ENCODE results near the gene GABPA. TPM values are rescaled to one million over a fixed set of nuclear protein-coding genes. Genes with fewer than 3 reads are reported as not detected.

GABPA gene
- total and polyA plus RNA-seq, 7 experiments from 2014 or later, result 21.7 to 31.9 (median 25.1) TPM

DNA sequence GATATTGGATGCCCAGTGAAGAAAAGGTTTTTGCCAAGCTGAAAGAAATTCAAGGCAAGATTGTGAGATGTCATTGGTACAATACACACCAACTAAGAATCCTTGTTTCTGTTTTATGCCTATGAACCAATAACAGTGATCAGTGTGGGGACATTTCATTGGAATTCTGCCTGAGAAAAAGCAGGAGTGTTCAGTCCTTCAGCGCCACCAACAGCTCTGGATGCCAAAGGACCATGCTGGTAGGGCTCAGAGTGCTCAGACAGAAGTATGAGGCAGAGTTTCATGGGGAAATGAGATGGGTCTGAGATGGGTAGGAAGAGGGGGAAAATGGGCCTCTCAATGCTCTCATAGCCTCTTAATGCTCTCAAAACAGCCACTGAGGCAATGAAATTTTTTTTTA, 56.5 kb downstream of the GABPA start:
- Mint-ChIP-seq H3K27ac (no peak overlapping the region), H3K27me3 (peaks cover 14 to 25% (median 19%) of the 10 kb centered on the region in 5 donors), H3K9me3 (no peaks in the 10 kb centered on the region), H3K36me3 (no peaks in the 10 kb centered on the region), H3K4me1 (peaks cover 6 to 15% (median 12%) of the 10 kb centered on the region in 7 donors), H3K4me3 (peak overlapping the region in 3 of 10 donors; percentile 67 to 86 (median 83))
- no peak for DNase-seq
- ChIA-PET CTCF (interaction anchor here (0.9 to 2.2 kb wide), 4 partner anchors 8 to 183 kb away, joined by 3 to 5 read pairs (median 3); no protein-coding TSS in a partner anchor), POLR2A (interaction anchor here (0.6 kb wide), 1 partner anchor 233 kb away, joined by 6 read pairs; no protein-coding TSS in a partner anchor)
- intact Hi-C loops (cut with micrococcal nuclease), result no loop called here
- no peak for ATAC-seq
- Histone ChIP-seq H3K4me1 (ENCODE audit: control insufficient read depth in 2 of 2, insufficient read depth in 2 of 2, low read length in 2 of 2) (peaks cover 0 to 6% of the 10 kb centered on the region in 2 donors), H3K4me3 (ENCODE audit: low read length) (no peak overlapping the region), H3K9me3 (ENCODE audit: control insufficient read depth in 2 of 3, low read length in 3 of 3) (no peaks in the 10 kb centered on the region), H3K27me3 (ENCODE audit: control insufficient read depth in 2 of 2, insufficient read depth in 2 of 2, low read length in 2 of 2) (no peaks in the 10 kb centered on the region), H3K36me3 (ENCODE audit: control insufficient read depth in 2 of 3, insufficient read depth in 3 of 3, low read length in 3 of 3) (no peaks in the 10 kb centered on the region), H3K27ac (ENCODE audit: low read depth, low read length) (no peak overlapping the region)

DNA sequence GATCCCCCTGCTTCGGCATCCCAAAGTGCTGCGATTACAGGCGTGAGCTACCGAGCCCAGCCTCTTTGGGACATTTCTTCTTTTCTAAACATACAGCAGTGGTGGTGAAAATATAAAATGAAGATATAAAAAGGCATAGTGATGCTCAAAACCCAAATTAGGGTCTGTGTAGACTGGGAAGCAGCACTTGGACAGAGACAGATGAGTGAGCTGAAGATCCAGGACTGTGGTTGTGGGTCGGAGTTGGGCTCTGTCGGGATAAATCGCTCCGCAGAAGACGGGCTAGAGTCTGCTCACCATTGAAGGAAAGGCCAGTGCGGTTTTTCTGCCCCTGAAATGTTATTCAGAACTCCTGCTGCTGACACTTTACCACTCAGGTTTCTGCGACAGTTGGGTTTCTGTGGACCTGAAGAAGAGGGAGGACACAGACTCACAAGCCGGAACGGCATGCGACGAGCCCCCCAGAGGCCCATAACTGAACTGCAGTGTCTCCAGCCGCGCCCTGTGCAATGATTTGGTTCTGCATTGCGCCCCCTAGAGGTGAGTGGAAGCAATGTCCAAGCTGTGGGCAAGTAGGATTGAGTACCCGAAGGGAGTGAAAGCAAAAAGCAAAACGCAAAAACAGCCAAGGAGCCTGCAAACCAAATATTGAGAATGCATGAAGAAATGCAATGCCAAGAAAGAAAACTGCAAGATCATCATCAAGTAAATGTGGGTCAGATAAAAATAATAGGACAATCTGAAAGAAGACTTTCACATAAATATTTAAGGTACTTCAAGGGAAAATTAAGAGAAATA, 66.6 kb downstream of the GABPA start:
- intact Hi-C loops (cut with micrococcal nuclease), result loop anchor here (1.0 to 5.0 kb wide), 5 partner anchors 11 to 193 kb away; partner anchors contain the start of genes ATP5PF (in 1 of the 2) and GABPA (in 1 of the 2)
- no peak overlapping the region for H3K4me3 ChIP-seq (ENCODE audit: low read length)
- peak overlapping the region in 8 of 10 donors; percentile 7 to 78 (median 60) for H3K4me3 Mint-ChIP-seq
- POLR2A ChIA-PET, result no interaction called here
- peak; percentile 100 for ATAC-seq
- H3K27me3 ChIP-seq (ENCODE audit: control insufficient read depth in 2 of 2, insufficient read depth in 2 of 2, low read length in 2 of 2), result no peaks in the 10 kb centered on the region
- no peak overlapping the region for H3K27ac ChIP-seq (ENCODE audit: low read depth, low read length)
- peaks cover 0 to 2% (median 0%) of the 10 kb centered on the region in 11 donors for H3K9me3 Mint-ChIP-seq
- no peaks in the 10 kb centered on the region for H3K9me3 ChIP-seq (ENCODE audit: control insufficient read depth in 2 of 3, low read length in 3 of 3)
- H3K36me3 ChIP-seq (ENCODE audit: control insufficient read depth in 2 of 3, insufficient read depth in 3 of 3, low read length in 3 of 3), result no peaks in the 10 kb centered on the region
- CTCF ChIA-PET, result interaction anchor here (0.6 to 1.5 kb wide), 5 partner anchors 10 to 1008 kb away, joined by 3 to 4 read pairs (median 3); no protein-coding TSS in a partner anchor
- no peaks in the 10 kb centered on the region for H3K36me3 Mint-ChIP-seq
- peaks cover 5 to 31% (median 19%) of the 10 kb centered on the region in 5 donors for H3K27me3 Mint-ChIP-seq
- no peaks in the 10 kb centered on the region for H3K4me1 ChIP-seq (ENCODE audit: control insufficient read depth in 2 of 2, insufficient read depth in 2 of 2, low read length in 2 of 2)
- DNase-seq, result peak; percentile 66 to 89 (median 84)
- peaks cover 2 to 10% (median 7%) of the 10 kb centered on the region in 7 donors for H3K4me1 Mint-ChIP-seq
- peak overlapping the region in 3 of 9 donors; percentile 7 to 15 (median 10) for H3K27ac Mint-ChIP-seq

GRCh38 chr21:25806060-25806459, 71.3 kb downstream of the GABPA start:
- Histone ChIP-seq H3K4me1 (ENCODE audit: control insufficient read depth in 2 of 2, insufficient read depth in 2 of 2, low read length in 2 of 2) (no peaks in the 10 kb centered on the region), H3K27ac (ENCODE audit: low read depth, low read length) (no peak overlapping the region), H3K27me3 (ENCODE audit: control insufficient read depth in 2 of 2, insufficient read depth in 2 of 2, low read length in 2 of 2) (no peaks in the 10 kb centered on the region), H3K36me3 (ENCODE audit: control insufficient read depth in 2 of 3, insufficient read depth in 3 of 3, low read length in 3 of 3) (no peaks in the 10 kb centered on the region), H3K9me3 (ENCODE audit: control insufficient read depth in 2 of 3, low read length in 3 of 3) (no peaks in the 10 kb centered on the region), H3K4me3 (ENCODE audit: low read length) (no peak overlapping the region)
- ATAC-seq (no peak), DNase-seq (no peak)
- H3K4me1 Mint-ChIP-seq, result peaks cover 2 to 10% (median 7%) of the 10 kb centered on the region in 7 donors
- peaks cover 8 to 21% (median 19%) of the 10 kb centered on the region in 5 donors for H3K27me3 Mint-ChIP-seq
- no peak overlapping the region for H3K4me3 Mint-ChIP-seq
- no peaks in the 10 kb centered on the region for H3K36me3 Mint-ChIP-seq
- CTCF ChIA-PET, result no interaction called here
- POLR2A ChIA-PET, result interaction anchor here (0.6 kb wide), 1 partner anchor 274 kb away, joined by 4 read pairs; no protein-coding TSS in a partner anchor
- peaks cover 0 to 4% (median 0%) of the 10 kb centered on the region in 11 donors for H3K9me3 Mint-ChIP-seq
- H3K27ac Mint-ChIP-seq, result no peak overlapping the region
- intact Hi-C loops (cut with micrococcal nuclease), result no loop called here

DNA sequence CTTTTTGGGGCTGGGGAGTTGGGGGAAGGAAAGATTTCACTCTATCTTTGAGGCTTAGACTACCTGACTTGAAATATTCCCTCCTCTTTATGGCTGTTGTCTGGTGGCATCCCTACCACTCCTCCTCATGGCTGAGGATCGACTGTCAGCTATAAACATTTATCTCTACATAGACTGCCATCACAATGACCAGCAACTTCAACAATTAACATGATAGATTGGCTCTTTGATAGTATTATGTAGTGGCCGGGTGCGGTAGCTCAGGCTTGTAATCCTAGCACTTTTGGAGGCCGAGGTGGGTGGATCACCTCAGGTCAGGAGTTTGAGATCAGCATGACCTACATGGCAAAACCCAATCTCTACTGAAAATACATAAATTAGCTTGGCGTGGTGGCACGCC, 72.4 kb downstream of the GABPA start:
- Histone ChIP-seq H3K36me3 (ENCODE audit: control insufficient read depth in 2 of 3, insufficient read depth in 3 of 3, low read length in 3 of 3) (no peaks in the 10 kb centered on the region), H3K4me3 (ENCODE audit: low read length) (no peak overlapping the region), H3K27ac (ENCODE audit: low read depth, low read length) (no peak overlapping the region), H3K4me1 (ENCODE audit: control insufficient read depth in 2 of 2, insufficient read depth in 2 of 2, low read length in 2 of 2) (no peaks in the 10 kb centered on the region), H3K9me3 (ENCODE audit: control insufficient read depth in 2 of 3, low read length in 3 of 3) (no peaks in the 10 kb centered on the region), H3K27me3 (ENCODE audit: control insufficient read depth in 2 of 2, insufficient read depth in 2 of 2, low read length in 2 of 2) (no peaks in the 10 kb centered on the region)
- POLR2A ChIA-PET, result no interaction called here
- H3K4me1 Mint-ChIP-seq, result no peaks in the 10 kb centered on the region
- H3K27ac Mint-ChIP-seq, result no peak overlapping the region
- no peak overlapping the region for H3K4me3 Mint-ChIP-seq
- ATAC-seq (no peak), DNase-seq (no peak)
- H3K9me3 Mint-ChIP-seq, result peaks cover 0 to 4% (median 0%) of the 10 kb centered on the region in 11 donors
- peaks cover 8 to 19% (median 14%) of the 10 kb centered on the region in 5 donors for H3K27me3 Mint-ChIP-seq
- CTCF ChIA-PET, result no interaction called here
- intact Hi-C loops (cut with micrococcal nuclease), result no loop called here
- H3K36me3 Mint-ChIP-seq, result no peaks in the 10 kb centered on the region

- Histone ChIP-seq H3K36me3 (ENCODE audit: control insufficient read depth in 2 of 3, insufficient read depth in 3 of 3, low read length in 3 of 3) (no peaks in the 10 kb centered on the region), H3K4me3 (ENCODE audit: low read length) (no peak overlapping the region), H3K9me3 (ENCODE audit: control insufficient read depth in 2 of 3, low read length in 3 of 3) (no peaks in the 10 kb centered on the region), H3K4me1 (ENCODE audit: control insufficient read depth in 2 of 2, insufficient read depth in 2 of 2, low read length in 2 of 2) (no peaks in the 10 kb centered on the region), H3K27me3 (ENCODE audit: control insufficient read depth in 2 of 2, insufficient read depth in 2 of 2, low read length in 2 of 2) (no peaks in the 10 kb centered on the region), H3K27ac (ENCODE audit: low read depth, low read length) (no peak overlapping the region)
- H3K27me3 Mint-ChIP-seq, result peaks cover 4 to 13% (median 9%) of the 10 kb centered on the region in 5 donors
- DNase-seq (no peak), ATAC-seq (no peak)
- H3K4me1 Mint-ChIP-seq, result no peaks in the 10 kb centered on the region
- H3K27ac Mint-ChIP-seq, result no peak overlapping the region
- POLR2A ChIA-PET, result no interaction called here
- intact Hi-C loops (cut with micrococcal nuclease), result no loop called here
- CTCF ChIA-PET, result no interaction called here
- peaks cover 0 to 4% (median 0%) of the 10 kb centered on the region in 11 donors for H3K9me3 Mint-ChIP-seq
- H3K4me3 Mint-ChIP-seq, result no peak overlapping the region
- H3K36me3 Mint-ChIP-seq, result no peaks in the 10 kb centered on the region
Observed at GRCh38 chr21:25809013-25809412, 74.2 kb downstream of the GABPA start.

DNA sequence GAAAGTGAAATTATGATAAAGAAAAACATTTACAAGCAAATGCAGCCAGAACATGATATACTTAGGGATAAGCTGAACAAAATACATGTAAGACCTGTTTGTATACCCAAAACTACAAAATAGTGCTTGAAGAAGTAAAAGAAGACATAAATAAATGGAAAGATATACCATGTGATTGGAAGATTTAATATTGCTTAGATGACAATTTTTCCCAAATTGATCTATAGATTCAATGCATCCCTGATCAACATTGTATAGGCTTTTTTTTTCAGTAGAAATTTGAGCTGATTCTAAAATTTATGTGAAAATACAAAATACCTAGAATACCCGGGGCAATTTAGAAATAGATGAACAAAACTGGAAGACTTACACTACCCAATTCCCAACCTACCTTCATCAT, 76.4 kb downstream of the GABPA start:
- no peaks in the 10 kb centered on the region for H3K27me3 ChIP-seq (ENCODE audit: control insufficient read depth in 2 of 2, insufficient read depth in 2 of 2, low read length in 2 of 2)
- POLR2A ChIA-PET, result no interaction called here
- CTCF ChIA-PET, result interaction anchor here (0.7 kb wide), 1 partner anchor 74 kb away, joined by 3 read pairs; no protein-coding TSS in a partner anchor
- intact Hi-C loops (cut with micrococcal nuclease), result no loop called here
- H3K9me3 ChIP-seq (ENCODE audit: control insufficient read depth in 2 of 3, low read length in 3 of 3), result no peaks in the 10 kb centered on the region
- no peaks in the 10 kb centered on the region for H3K4me1 ChIP-seq (ENCODE audit: control insufficient read depth in 2 of 2, insufficient read depth in 2 of 2, low read length in 2 of 2)
- Mint-ChIP-seq H3K27me3 (peaks cover 0 to 12% (median 4%) of the 10 kb centered on the region in 5 donors), H3K36me3 (no peaks in the 10 kb centered on the region), H3K9me3 (peaks cover 0 to 2% (median 0%) of the 10 kb centered on the region in 11 donors), H3K4me3 (no peak overlapping the region), H3K4me1 (no peaks in the 10 kb centered on the region), H3K27ac (no peak overlapping the region)
- no peaks in the 10 kb centered on the region for H3K36me3 ChIP-seq (ENCODE audit: control insufficient read depth in 2 of 3, insufficient read depth in 3 of 3, low read length in 3 of 3)
- DNase-seq (no peak), ATAC-seq (no peak)
- no peak overlapping the region for H3K4me3 ChIP-seq (ENCODE audit: low read length)
- no peak overlapping the region for H3K27ac ChIP-seq (ENCODE audit: low read depth, low read length)

Measured in naive thymus-derived CD4-positive, alpha-beta T cell (primary cell).